Neutrophil (primary cell): ENCODE measurements around the gene HSF5.

Experiments
- H3K27ac ChIP-seq: fragments of 200-600 bp; sonication (generic); 2 replicates; pipeline ENCODE4 v1.5.1; 2016; ENCODE audit warnings: mild to moderate bottlenecking, moderate library complexity
- H3K27me3 ChIP-seq: fragments of 200-600 bp; sonication (generic); 2 replicates; pipeline ENCODE4 v1.6.0; 2016; ENCODE audit warnings: mild to moderate bottlenecking
- H3K36me3 ChIP-seq: fragments of 200-600 bp; sonication (generic); 2 replicates; pipeline ENCODE4 v1.5.1; 2017
- H3K4me1 ChIP-seq, 2 experiments: fragments of 200-600 bp in 1 of 2; sonication (generic) in 1 of 2; 1 replicate in 1 of 2; 2 replicates in 1 of 2; pipeline versions ENCODE4 v1.5.1 to v1.6.1; 2013 to 2016; ENCODE audit warnings: low read depth in 1 of 2, low read length in 1 of 2, mild to moderate bottlenecking in 1 of 2, moderate library complexity in 1 of 2; ENCODE audit not compliant: control insufficient read depth in 1 of 2, insufficient read depth in 1 of 2
- H3K4me3 ChIP-seq, 2 experiments: fragments of 200-600 bp in 1 of 2; sonication (generic) in 1 of 2; 1 replicate in 1 of 2; 2 replicates in 1 of 2; pipeline ENCODE4 v1.5.1; 2013 to 2016; ENCODE audit warnings: low read depth in 1 of 2, low read length in 1 of 2, mild to moderate bottlenecking in 1 of 2, moderate library complexity in 1 of 2
- H3K9me3 ChIP-seq: fragments of 200-600 bp; sonication (generic); 2 replicates; pipeline ENCODE4 v1.5.1; 2016
- CTCF ChIP-seq: fragments of 200-600 bp; sonication (generic); IDR thresholded peaks from 2 replicates; pipeline ENCODE4 v1.5.1; 2016; ENCODE audit warnings: antibody characterized with exemption

HSF5 gene

GRCh38 chr17:58421711-58422110 is 66.5 kb downstream of the HSF5 start:
- no peak for TF ChIP-seq CTCF
- H3K4me1 ChIP-seq = peaks cover 7 to 10% of the 10 kb centered on the region in 2 experiments
- H3K9me3 ChIP-seq = no peaks in the 10 kb centered on the region
- H3K27me3 ChIP-seq = no peaks in the 10 kb centered on the region
- H3K27ac ChIP-seq = no peak overlapping the region
- H3K36me3 ChIP-seq = no peaks in the 10 kb centered on the region
- no peak overlapping the region for H3K4me3 ChIP-seq

- Histone ChIP-seq H3K27ac (no peak overlapping the region), H3K4me1 (peaks cover 7 to 10% of the 10 kb centered on the region in 2 experiments), H3K9me3 (no peaks in the 10 kb centered on the region), H3K27me3 (no peaks in the 10 kb centered on the region), H3K36me3 (no peaks in the 10 kb centered on the region), H3K4me3 (no peak overlapping the region)
- TF ChIP-seq CTCF = no peak
Observed at GRCh38 chr17:58420827-58421226, 67.4 kb downstream of the HSF5 start.

GRCh38 chr17:58417300-58418092 is 70.7 kb downstream of the HSF5 start, which contains the start of gene RNF43:
Gene RNF43, minus strand, starts transcription at chr17:58417534. Its CDS starts 1,957 bp downstream, at chr17:58415577.
- Histone ChIP-seq H3K4me1 (peaks cover 7 to 10% of the 10 kb centered on the region in 2 experiments), H3K27me3 (no peaks in the 10 kb centered on the region), H3K36me3 (no peaks in the 10 kb centered on the region), H3K4me3 (no peak within 1 kb of the TSS), H3K9me3 (no peaks in the 10 kb centered on the region), H3K27ac (no peak within 1 kb of the TSS)
- peak; percentile 77 for TF ChIP-seq CTCF

GRCh38 chr17:58416937-58417299 is 71.3 kb downstream of the HSF5 start:
- Histone ChIP-seq H3K36me3 (no peaks in the 10 kb centered on the region), H3K4me1 (peaks cover 7 to 10% of the 10 kb centered on the region in 2 experiments), H3K27ac (no peak overlapping the region), H3K27me3 (no peaks in the 10 kb centered on the region), H3K4me3 (no peak overlapping the region), H3K9me3 (no peaks in the 10 kb centered on the region)
- no peak for TF ChIP-seq CTCF

GRCh38 chr17:58416396-58416795 is 71.8 kb downstream of the HSF5 start:
- Histone ChIP-seq H3K36me3 (no peaks in the 10 kb centered on the region), H3K9me3 (no peaks in the 10 kb centered on the region), H3K4me3 (no peak overlapping the region), H3K4me1 (peaks cover 7 to 10% of the 10 kb centered on the region in 2 experiments), H3K27me3 (no peaks in the 10 kb centered on the region), H3K27ac (no peak overlapping the region)
- TF ChIP-seq CTCF = no peak
